H7 (cell line): Measurements from ENCODE around the gene TMEM42. TPM values are rescaled to one million over a fixed set of nuclear protein-coding genes. Genes with fewer than 3 reads are reported as not detected.

ENCODE experiments used
- DNase-seq: peaks from one replicate; pipeline ENCODE4 v3.0.0; 2012
- H3K27me3 ChIP-seq: 2 replicates; pipeline ENCODE4 v1.6.0; 2011; ENCODE audit warnings: mild to moderate bottlenecking, low read length; ENCODE audit not compliant: control insufficient read depth, insufficient read depth
- H3K36me3 ChIP-seq: replicated peaks from 2 replicates; pipeline ENCODE4 v1.5.1; 2011; ENCODE audit warnings: low read length; ENCODE audit not compliant: control insufficient read depth, insufficient read depth
- H3K4me3 ChIP-seq: 2 replicates; pipeline ENCODE4 v1.5.1; 2011; ENCODE audit warnings: low read depth, mild to moderate bottlenecking, control low read depth, low read length, moderate library complexity; ENCODE audit not compliant: insufficient read depth
- total RNA-seq: library from RNA; depleted of rRNA; stranded (reverse); fragments of >200 nt; shearing (Covaris generic); gene quantifications from 2 replicates; pipeline ENCODE4 v1.2.3, GENCODE V29; 2014; rRNA removed

TMEM42 gene
- total RNA-seq, 1 experiment from 2014 or later = 16.0 TPM

DNA sequence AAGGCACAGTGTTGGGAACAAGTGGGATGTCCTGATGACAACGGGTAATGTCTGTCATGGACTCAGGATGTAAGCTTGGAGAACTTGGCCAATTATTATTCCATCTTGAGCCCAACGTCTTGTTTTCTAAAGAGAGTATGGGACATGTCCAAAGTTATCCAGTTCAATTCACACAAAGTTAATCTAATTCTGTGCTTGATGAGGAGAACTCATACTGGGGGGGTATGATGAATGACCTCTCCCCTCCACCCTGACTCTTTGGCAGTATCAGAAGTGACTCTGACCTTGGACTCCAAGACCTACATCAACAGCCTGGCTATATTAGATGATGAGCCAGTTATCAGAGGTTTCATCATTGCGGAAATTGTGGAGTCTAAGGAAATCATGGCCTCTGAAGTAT lies 49.0 kb downstream of the TMEM42 start:
- Histone ChIP-seq H3K27me3 (no peaks in the 10 kb centered on the region), H3K4me3 (no peak overlapping the region), H3K36me3 (no peaks in the 10 kb centered on the region)
- DNase-seq = no peak

DNA sequence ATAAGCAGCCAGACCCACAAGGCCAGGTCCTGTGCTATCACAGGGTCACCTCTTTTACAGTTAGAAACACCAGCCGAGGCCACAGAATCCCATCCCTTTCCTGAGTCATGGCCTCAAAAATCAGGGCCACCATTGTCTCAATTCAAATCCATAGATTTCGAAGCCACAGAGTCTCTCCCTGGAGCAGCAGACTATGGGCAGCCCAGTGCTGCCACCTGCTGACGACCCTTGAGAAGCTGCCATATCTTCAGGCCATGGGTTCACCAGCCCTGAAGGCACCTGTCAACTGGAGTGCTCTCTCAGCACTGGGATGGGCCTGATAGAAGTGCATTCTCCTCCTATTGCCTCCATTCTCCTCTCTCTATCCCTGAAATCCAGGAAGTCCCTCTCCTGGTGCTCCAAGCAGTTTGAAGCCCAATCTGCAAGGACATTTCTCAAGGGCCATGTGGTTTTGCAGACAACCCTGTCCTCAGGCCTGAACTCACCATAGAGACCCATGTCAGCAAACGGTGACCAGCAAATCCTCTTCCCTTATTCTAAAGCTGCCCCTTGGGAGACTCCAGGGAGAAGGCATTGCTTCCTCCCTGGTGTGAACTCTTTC lies 52.3 kb downstream of the TMEM42 start:
- peak; percentile 87 for DNase-seq

DNA sequence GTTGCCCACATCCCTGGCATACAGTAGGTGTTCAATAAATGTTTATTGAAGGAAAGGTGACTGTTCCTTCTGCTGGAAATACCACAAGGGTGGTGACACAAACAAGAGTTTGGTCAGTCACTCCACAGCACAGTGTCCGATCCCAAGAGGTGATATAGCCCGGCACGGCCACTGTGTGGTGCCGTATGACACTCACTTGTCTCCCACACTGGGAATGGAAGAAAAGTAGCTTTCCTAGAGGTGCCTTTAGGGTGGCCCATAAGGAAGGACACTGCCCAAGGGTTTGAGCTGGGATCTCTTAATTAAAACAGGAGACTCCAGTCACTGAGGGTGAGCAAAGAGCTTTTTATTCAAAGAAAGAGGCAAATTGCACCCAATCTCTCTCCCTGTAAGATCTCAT lies 53.2 kb downstream of the TMEM42 start:
- no peaks in the 10 kb centered on the region; the same call in 1 of the 2 replicates for H3K36me3 ChIP-seq
- H3K27me3 ChIP-seq = no peaks in the 10 kb centered on the region
- no peak overlapping the region for H3K4me3 ChIP-seq
- DNase-seq = peak; percentile 66

More for the DNA sequence above, 52.3 kb downstream of the TMEM42 start:
- H3K36me3 ChIP-seq = no peaks in the 10 kb centered on the region; the same call in 1 of the 2 replicates
- H3K27me3 ChIP-seq = no peaks in the 10 kb centered on the region
- H3K4me3 ChIP-seq = no peak overlapping the region

Other genes with a start within 250 kb of the TMEM42 start
- 10.3 and 10.5 TPM in 2 replicates for gene ZNF197, start 236.9 kb upstream of the TMEM42 start, total RNA-seq
- 13.7 and 15.5 TPM in 2 replicates for gene ZNF35, start 213.2 kb upstream of the TMEM42 start, total RNA-seq
- gene ZNF502, start 149.3 kb upstream of the TMEM42 start, total RNA-seq = 0.55 and 0.62 TPM in 2 replicates
- 0.04 and 0.17 TPM in 2 replicates for gene ZNF501, start 132.3 kb upstream of the TMEM42 start, total RNA-seq
- gene KIAA1143, start 100.3 kb upstream of the TMEM42 start, total RNA-seq = 30.8 and 37.8 TPM in 2 replicates
- gene KIF15, start 100.1 kb upstream of the TMEM42 start, total RNA-seq = 19.3 and 38.8 TPM in 2 replicates
- 0.11 TPM in 1 of 2 replicates, not detected in the other for gene TGM4, start 12.7 kb downstream of the TMEM42 start, total RNA-seq
- 55.6 and 58.2 TPM in 2 replicates for gene ZDHHC3, start 114.3 kb downstream of the TMEM42 start, total RNA-seq
- 83.4 and 96.3 TPM in 2 replicates for gene EXOSC7, start 114.3 kb downstream of the TMEM42 start, total RNA-seq
- gene CLEC3B, start 164.4 kb downstream of the TMEM42 start, total RNA-seq = not detected in 2 replicates